Epithelial cell of proximal tubule (primary cell): ENCODE results near the gene KCNT2. TPM values are rescaled to one million over a fixed set of nuclear protein-coding genes. Genes with fewer than 3 reads are reported as not detected.

Experiments used
- DNase-seq: peaks from one replicate; pipeline ENCODE4 v3.0.0-alpha.2; 2011; ENCODE audit warnings: low read depth
- H3K4me3 ChIP-seq: 2 replicates; pipeline ENCODE4 v1.5.1; 2011; ENCODE audit warnings: low read depth, mild to moderate bottlenecking, low read length
- total RNA-seq: library from RNA; depleted of rRNA; stranded (reverse); fragments of >200 nt; gene quantifications from 2 replicates; pipeline ENCODE4 v1.2.3, GENCODE V29; 2015
- TF ChIP-seq, protein P1 (sequence below): conservative IDR thresholded peaks from 2 replicates; pipeline ENCODE4 v1.5.1; 2012; ENCODE audit warnings: low read depth, mild to moderate bottlenecking, low read length

Gene KCNT2
- total RNA-seq, 1 donor from 2014 or later, result 1.7 TPM

DNA sequence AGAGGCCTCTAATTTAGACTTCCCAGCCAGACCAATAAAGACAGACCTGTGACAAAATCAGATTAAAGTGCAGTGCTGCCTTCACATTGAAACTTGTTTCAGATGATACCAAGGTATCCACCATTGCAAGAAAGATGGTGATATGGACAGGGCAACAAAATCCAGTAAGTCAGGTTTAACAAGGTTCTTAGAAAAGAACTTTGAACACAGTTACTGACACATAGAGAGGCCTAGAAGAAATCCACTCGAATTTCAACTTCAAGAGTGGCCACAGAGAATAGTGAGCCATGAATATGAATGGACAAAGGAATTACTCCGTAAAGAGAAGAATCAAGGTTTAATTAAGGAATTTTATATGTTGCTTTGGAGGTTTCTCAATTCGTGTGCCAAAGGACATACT lies 230.4 kb downstream of the KCNT2 start:
- TF ChIP-seq, protein P1, sequence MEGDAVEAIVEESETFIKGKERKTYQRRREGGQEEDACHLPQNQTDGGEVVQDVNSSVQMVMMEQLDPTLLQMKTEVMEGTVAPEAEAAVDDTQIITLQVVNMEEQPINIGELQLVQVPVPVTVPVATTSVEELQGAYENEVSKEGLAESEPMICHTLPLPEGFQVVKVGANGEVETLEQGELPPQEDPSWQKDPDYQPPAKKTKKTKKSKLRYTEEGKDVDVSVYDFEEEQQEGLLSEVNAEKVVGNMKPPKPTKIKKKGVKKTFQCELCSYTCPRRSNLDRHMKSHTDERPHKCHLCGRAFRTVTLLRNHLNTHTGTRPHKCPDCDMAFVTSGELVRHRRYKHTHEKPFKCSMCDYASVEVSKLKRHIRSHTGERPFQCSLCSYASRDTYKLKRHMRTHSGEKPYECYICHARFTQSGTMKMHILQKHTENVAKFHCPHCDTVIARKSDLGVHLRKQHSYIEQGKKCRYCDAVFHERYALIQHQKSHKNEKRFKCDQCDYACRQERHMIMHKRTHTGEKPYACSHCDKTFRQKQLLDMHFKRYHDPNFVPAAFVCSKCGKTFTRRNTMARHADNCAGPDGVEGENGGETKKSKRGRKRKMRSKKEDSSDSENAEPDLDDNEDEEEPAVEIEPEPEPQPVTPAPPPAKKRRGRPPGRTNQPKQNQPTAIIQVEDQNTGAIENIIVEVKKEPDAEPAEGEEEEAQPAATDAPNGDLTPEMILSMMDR, result no peak
- H3K4me3 ChIP-seq, result no peak overlapping the region
- DNase-seq, result no peak

DNA sequence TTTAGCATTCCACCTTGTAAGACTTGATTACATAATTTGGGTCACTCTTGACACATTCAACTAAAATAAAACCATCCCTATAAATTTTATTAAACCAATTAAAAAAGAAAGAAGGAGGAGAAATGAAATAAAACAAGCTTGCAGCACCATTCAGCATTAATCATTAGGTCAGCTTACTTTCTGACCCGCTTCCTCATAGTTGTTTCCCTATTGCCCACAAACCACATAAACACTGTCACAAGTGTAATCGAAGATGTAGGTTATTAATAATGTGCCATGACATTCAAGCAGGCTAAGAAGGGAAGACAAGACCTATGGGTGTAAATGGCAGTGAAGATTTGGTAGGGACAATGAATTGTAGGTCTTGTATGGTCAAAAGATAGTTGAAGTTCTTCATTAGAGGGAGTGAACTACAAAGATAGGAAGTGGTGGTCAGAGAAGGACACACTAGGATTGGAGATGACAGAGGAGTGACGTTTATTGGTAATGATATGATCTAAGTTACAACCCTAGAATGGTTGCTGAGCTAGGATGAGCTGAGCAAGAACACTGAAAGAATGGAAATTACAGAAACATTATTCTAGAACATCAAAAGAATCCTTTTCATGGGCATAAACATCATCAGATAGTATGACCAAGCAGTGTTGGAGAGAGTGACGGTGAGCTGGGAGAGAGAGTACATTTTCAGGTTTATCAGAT lies 231.5 kb downstream of the KCNT2 start:
- DNase-seq, result no peak
- TF ChIP-seq, protein P1, result no peak
- no peak overlapping the region for H3K4me3 ChIP-seq

GRCh38 chr1:196373798-196374197 lies 234.4 kb downstream of the KCNT2 start:
- no peak overlapping the region for H3K4me3 ChIP-seq
- DNase-seq, result no peak
- TF ChIP-seq, protein P1, result no peak

- no peak overlapping the region for H3K4me3 ChIP-seq
- DNase-seq, result no peak
- TF ChIP-seq, protein P1, result peak; percentile 45
Observed at GRCh38 chr1:196372896-196373536, 235.2 kb downstream of the KCNT2 start.

DNA sequence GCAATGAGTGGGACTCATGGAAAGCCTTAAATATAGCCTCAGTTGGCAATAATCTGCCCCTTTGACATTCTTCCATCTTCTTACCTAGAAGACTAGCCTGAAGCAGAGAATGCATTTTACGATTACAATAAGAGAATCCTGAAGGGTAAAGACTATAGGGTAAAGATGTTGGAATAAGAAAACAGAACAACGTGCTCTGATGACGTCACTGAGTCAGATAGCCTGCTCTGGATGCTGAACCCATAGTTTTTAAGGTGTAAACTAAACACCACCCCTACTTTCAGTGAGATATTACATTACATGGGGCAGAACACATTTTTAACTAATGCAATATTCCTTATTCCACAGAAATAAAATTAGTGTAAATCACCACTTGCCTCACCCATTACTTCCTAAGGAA lies 240.4 kb downstream of the KCNT2 start:
- no peak for DNase-seq
- TF ChIP-seq, protein P1, result no peak

DNA sequence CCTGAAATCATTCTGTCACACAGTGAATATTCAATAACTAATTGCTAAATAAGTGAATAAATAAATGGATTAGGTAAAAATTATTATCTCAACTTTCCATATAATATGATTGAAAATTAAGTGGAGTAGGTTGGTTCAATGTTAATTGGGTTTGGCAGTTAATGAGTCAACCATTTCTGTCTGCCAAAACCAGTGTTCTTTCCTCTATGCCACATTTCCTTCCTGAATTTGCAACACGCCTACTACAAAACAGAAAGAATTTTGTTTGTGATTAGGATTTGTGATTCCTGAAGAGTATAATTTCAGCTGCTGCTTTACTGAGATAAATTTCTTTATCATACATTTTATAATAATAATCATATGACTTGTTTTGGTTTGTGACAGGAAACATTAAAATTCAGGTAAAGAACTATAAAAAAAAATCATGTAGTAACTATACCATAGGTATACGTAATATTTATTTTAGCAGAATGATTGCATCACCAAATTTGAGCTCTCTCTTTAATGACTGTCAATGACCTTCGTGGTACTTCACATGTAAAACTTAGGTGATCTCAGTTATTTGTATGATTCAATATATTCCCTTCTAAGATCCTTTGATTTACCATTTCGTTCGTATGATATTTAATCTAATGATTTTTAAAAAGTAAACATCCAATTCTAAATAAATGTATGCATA lies 241.3 kb downstream of the KCNT2 start:
- TF ChIP-seq, protein P1, result no peak
- no peak for DNase-seq
- no peak overlapping the region for H3K4me3 ChIP-seq

More for the DNA sequence above, 240.4 kb downstream of the KCNT2 start:
- no peak overlapping the region for H3K4me3 ChIP-seq
